PFSK-1 (cell line): ENCODE measurements around the gene HTRA2.

Experiments
- POLR2AphosphoS5 ChIP-seq: IDR thresholded peaks from 2 replicates; pipeline ENCODE4 v1.6.1; 2012; ENCODE audit warnings: low read depth, mild to moderate bottlenecking, control low read depth, low read length, moderate library complexity
- TAF1 ChIP-seq: IDR thresholded peaks from 2 replicates; pipeline ENCODE4 v1.6.1; 2012; ENCODE audit warnings: low read length, control low read depth, borderline replicate concordance; ENCODE audit not compliant: insufficient read depth
- TF ChIP-seq, protein P1 (sequence below), 2 experiments: IDR thresholded peaks; 2 replicates each; pipeline versions ENCODE4 v1.6.1 to v1.8.0; 2011 to 2012; ENCODE audit warnings: low read depth in 2 of 2, low read length in 2 of 2, control low read depth in 1 of 2, inconsistent platforms in 1 of 2, mild to moderate bottlenecking in 1 of 2, moderate library complexity in 1 of 2; ENCODE audit not compliant: insufficient read depth in 1 of 2

GRCh38 chr2:74488643-74489481, 40.9 kb upstream of the HTRA2 start:
- TF ChIP-seq TAF1, result no peak
- TF ChIP-seq POLR2AphosphoS5, result no peak
- TF ChIP-seq, protein P1, sequence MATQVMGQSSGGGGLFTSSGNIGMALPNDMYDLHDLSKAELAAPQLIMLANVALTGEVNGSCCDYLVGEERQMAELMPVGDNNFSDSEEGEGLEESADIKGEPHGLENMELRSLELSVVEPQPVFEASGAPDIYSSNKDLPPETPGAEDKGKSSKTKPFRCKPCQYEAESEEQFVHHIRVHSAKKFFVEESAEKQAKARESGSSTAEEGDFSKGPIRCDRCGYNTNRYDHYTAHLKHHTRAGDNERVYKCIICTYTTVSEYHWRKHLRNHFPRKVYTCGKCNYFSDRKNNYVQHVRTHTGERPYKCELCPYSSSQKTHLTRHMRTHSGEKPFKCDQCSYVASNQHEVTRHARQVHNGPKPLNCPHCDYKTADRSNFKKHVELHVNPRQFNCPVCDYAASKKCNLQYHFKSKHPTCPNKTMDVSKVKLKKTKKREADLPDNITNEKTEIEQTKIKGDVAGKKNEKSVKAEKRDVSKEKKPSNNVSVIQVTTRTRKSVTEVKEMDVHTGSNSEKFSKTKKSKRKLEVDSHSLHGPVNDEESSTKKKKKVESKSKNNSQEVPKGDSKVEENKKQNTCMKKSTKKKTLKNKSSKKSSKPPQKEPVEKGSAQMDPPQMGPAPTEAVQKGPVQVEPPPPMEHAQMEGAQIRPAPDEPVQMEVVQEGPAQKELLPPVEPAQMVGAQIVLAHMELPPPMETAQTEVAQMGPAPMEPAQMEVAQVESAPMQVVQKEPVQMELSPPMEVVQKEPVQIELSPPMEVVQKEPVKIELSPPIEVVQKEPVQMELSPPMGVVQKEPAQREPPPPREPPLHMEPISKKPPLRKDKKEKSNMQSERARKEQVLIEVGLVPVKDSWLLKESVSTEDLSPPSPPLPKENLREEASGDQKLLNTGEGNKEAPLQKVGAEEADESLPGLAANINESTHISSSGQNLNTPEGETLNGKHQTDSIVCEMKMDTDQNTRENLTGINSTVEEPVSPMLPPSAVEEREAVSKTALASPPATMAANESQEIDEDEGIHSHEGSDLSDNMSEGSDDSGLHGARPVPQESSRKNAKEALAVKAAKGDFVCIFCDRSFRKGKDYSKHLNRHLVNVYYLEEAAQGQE (IDR thresholded peaks at IDR 0.05; ENCODE audit: insufficient read depth in 1 of 2, low read depth in 2 of 2, low read length in 2 of 2), result no peak
